ENCODE data around the gene EXD3.
"Not testable (repeated sequence)": the region's sequence is repeated elsewhere in the genome, so short reads cannot be mapped to it uniquely, and the experiment has no call there.

The EXD3 gene

DNA sequence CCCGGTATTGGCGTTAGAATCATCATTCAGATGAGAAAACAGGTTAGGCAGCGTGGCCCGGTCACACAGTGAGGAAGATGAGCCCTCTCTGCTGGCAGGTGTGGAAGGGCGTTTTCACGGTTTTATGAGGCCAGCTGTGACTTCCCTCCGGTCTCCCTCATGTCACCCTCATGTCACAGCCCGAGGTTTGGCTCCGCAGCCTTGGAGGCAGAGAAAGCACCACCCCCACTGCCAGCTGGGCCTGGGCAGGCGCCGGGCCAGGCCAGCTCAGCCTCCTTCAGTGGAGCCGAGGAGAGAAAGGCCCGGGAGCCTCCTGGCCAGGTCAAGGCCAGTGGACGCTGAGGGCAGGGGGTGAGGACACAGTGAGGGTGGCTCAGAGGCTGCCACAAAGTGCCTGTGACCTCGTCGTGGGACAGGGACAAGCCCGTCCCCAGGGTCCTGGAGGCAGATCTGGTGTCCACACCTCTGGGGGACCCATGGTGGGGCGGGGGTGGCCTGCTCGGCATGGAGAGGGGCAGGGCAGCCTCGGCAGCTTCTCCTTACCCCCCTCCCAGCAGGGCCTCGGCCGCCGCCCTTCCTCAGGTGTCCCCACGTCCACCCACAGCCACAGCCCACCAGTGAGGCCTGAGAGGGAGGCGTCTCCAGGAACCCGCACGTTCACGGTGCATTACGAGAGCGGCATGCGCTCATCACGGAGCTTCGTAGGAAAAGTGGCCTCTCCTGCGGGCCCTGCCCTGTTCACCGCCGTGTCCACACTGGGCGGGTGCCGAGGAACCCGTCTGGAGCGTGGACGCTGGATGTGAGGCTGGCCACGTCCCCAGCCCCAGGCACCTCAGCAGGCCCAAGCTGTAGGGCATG, 32.2 kb downstream of the EXD3 start:
- peak in 1 of 2 donors; percentile 27 for DNase-seq

DNA sequence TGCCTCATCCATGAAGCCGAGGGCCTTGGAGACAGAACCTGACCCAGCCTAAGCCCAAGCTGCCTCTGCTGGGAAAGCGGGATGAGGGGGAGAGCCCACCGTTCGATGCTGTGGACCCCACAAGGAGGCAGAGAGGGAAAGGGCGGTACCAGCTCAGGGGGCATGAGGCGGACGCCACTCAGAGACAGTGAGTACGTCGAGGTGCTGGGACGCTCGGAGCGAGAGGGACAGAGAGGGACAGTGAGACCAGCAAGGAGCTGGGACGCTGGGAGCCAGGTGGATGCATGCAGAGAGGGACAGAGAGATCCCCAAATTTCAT, 33.6 kb downstream of the EXD3 start:
- DNase-seq: no peak

DNA sequence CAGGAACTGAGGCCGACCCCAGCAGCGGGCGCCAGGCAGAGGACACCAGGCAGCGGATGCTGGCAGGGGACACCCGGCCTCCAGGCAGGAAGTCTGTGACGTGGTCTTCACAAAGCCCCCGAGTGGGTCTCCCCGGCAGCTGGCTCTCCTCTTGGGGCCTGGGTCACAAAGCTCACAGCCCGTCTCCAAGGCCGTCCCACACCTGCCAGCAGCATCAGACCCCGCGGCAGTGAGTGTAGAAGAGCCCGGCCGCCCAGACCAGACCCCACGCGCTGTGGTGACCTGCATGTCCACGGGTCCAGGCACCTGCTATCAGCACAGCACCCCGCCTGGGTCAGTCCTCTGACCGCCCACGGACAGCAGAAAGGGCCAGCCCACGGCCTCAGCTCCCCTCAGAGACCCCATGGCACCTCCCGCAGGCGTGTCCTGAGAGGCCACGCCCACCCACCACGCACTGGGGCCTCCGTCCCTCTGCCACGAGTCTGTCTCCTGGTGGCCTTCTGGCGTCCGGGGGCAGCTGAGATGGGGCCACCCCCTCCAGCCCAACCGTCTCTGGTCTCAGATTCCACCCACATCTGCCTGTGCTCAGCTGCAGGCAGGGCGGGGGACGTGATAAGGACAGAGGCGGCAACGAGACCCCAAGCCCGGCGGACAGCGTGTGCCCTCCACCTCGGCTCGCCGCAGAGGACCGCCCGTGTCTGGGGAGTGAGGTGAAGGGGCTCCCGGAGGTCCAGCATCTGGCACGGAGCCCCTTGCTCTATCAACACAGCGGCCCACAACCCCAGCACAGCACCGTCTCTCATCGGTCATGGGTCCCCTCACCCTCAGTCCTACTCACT, 34.2 kb downstream of the EXD3 start:
- DNase-seq: no peak

DNA sequence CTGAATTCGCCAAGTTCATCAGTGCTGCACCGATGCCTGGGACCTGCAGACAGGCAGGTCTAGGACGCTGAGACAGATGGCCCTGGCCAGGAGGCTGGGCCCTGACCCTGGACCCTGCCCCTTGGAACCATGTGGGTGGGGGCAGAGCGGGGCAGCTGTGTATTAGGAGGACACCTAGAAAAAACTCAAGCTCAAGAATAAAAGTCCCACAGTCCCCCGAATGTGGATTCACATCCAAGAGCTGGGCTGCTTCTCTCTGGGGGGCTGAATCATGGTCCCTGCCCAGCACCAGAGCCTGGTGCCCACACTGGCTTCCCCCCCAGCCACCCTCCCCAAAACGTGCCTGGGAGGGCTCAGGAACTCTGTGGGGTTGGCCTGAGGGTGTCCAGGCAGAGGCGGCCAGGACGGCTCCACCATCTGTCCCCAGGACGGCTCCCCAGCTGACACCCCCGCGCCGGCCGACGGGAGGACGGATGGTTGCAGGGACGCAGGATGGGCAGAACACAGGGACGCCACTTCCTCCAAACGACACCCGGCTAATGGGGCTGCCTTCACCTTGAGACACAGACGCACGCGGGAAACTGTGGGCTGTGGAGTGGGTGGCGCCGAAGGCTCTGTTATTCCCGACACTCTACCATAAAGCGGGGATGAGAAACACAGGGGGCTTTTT, 34.9 kb downstream of the EXD3 start:
- no peak for DNase-seq

- peak in 1 of 2 donors; percentile 43 for DNase-seq
Observed at GRCh38 chr9:137387114-137387890, 35.7 kb downstream of the EXD3 start.

DNA sequence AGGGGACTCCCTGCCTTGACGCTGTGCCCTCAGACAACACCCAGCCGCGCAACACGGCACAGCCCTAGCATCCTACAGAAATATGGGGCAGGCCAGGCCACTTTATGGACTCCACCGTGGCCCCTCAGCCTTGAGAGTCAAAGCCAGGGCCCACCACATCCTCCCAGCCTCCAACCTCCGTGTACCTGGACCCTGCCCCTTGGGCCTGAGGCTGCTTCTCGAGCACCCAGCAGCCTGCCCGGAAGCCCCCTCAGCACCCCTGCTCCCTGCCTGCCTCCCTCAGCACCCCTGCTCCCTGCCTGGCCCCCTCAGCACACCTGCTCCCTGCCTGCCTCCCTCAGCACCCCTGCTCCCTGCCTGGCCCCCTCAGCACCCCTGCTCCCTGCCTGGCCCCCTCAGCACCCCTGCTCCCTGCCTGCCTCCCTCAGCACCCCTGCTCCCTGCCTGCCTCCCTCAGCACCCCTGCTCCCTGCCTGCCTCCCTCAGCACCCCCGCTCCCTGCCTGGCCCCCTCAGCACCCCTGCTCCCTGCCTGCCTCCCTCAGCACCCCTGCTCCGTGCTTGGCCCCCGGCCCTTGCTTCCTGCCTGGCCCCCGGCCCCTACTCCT, 36.4 kb downstream of the EXD3 start:
- DNase-seq: not testable (repeated sequence)

- DNase-seq: no peak
Observed at GRCh38 chr9:137385061-137385655, 37.8 kb downstream of the EXD3 start.

- no peak for DNase-seq
Observed at GRCh38 chr9:137383784-137384756, 38.9 kb downstream of the EXD3 start.

DNA sequence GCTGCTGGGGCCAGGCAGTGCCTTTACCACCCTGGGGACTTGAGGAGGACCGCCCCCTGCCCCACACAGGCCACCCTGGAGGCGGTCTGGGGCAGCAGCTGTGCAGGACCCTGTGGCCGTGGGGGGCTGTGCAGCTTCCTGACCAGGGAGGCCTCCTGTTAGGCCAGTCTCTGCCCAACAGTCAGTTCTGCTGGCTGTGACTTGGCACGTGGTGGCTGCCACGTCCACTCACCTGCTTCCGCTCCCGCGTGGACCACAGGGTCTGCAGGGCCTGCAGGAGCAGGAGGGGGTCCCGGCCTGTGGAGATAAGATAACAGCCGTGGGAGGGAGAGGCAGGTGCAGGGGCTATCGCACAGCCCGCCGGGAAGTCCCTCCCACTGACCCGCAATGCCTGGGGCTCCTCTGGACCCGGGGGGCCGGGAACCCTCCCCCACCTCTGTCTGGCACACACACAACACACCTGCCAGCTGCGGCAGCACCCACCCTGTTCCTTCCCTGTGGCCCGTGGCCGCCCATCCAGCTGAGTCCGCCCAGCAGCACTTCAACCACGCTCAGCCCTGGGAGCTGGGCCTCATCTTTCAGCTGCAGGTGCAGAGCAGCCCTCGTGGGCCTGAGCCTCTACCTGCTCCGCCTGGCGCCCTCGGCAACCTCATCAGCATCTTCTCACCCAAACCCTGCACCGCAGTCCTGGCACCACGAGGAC, 39.7 kb downstream of the EXD3 start:
- DNase-seq: no peak

DNA sequence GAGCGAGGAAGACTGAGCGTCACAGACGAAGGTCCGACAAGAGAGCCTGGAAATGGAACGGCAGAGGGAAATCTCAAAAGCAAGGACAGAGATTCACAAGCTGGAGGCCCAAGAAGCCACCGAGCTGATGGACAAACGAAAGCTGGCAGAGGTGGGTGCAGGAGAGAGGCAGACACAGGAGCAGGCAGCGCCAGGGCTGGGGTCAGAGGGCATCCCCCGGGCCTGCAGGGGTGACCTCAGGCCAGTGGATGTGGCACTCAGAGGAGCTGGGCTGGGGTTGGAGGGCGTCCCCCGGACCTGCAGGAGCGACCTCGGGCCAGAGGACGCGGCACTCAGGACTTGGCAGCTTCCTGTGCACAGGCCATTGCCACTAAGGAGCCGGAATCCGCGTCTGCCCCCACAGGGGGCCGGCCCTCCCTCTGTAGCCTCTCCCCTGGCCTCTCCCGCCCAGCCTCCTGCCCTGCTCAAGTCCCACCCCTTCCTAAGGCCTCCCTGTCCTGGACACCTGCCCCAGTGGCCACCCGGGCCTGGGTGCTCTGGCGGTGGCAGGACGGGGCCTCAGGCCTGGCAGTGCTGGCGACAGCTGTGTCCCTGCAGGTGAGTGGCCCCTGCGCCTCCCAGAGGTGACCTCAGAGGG, 40.4 kb downstream of the EXD3 start:
- DNase-seq: no peak

DNA sequence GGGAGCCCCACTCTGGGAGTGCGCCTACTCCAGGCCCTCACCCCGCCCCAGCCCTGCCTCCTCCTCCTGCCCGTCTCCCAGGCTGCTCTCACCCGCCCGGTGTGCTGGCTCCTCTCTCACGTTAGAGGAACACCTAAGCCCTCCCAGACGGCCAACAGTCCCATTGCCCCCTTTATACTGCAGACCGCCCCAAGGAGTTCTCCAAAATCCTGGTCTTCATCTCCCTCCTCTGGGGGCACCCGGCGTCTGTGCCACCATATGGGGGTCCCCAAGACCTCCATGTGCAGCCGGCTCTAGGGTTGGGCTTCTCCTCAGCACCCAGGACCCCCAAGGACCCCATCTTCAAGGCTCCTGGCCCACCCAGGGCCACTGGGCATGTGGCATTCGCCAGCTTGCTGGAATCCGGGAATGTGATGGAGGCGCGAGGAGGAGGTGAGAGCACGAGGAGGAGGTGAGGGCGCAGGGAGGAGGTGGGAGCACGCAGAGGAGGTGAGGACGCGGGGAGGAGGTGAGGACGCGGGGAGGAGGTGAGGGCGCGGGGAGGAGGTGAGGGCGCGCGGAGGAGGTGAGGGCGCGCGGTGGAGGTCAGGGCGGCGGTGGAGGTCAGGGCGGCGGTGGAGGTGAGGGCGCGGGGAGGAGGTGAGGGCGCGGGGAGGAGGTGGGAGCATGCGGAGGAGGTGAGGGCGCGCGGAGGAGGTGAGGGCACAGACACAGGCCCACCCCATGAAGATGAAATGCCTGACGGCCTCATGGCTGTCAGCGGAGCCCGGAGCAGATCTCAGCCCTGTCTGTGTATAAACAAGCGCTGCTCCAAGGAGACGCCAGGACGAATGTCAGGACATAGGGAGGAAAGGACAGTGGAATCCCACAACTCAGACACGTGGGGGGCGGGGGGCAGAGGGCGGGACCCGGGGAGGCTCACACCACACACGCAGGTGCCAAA, 41.2 kb downstream of the EXD3 start:
- no peak for DNase-seq

DNA sequence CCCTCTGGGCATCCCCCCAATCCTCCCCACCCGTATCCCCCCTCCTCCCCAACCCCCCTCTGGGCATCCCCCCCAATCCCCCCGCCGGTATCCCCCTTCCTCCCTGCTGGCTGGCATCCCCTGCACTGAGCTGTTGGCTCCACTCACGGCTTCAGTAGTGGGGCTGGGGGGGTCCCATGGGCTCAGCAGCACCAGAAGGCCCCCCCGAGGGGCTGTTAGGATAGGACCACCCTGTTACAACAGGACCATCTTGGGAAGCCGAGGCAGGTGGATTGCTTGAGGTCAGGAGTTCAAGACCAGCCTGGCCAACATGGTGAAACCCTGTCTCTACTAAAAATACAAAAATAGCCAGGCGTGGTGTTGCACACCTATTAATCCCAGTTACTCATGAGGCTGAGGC, 42.4 kb downstream of the EXD3 start:
- DNase-seq: no peak

DNA sequence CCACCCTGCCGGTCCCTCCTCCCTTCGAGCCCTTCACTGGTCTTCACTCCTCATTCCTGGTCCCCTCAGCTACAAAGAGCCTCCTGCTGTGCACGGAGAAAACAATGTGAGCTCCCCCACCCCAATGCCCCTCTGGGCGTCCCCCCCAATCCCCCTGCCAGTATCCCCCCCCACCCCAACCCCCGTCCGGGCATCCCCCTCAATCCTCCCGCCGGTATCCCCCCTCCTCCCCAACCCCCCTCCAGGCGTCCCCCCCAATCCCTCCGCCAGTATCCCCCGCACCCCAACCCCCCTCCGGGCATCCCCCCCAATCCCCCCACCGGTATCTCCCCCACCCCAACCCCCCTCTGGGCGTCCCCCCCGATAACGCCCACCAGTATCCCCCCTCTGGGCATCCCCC, 42.8 kb downstream of the EXD3 start:
- DNase-seq: no peak

DNA sequence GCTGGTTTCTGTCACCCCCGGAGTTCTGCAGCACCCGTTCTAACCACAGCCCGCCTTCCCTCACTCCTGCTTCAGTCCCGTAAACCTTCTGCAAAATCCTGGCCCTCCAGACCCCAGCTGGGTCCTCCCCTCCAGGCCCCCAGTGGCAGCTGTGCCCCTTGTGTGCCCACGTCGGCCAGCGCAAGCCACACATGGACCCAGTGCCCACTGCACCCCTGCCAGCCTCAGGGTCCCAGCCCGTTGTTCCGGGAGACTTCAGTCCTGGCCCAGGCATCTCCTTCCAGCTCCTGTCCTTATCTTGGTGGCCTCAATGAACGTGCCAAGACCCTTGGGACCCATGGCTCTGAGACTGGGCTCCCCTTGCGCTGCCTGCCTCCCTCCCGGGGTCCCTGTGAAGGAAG, 43.2 kb downstream of the EXD3 start:
- DNase-seq: no peak

DNA sequence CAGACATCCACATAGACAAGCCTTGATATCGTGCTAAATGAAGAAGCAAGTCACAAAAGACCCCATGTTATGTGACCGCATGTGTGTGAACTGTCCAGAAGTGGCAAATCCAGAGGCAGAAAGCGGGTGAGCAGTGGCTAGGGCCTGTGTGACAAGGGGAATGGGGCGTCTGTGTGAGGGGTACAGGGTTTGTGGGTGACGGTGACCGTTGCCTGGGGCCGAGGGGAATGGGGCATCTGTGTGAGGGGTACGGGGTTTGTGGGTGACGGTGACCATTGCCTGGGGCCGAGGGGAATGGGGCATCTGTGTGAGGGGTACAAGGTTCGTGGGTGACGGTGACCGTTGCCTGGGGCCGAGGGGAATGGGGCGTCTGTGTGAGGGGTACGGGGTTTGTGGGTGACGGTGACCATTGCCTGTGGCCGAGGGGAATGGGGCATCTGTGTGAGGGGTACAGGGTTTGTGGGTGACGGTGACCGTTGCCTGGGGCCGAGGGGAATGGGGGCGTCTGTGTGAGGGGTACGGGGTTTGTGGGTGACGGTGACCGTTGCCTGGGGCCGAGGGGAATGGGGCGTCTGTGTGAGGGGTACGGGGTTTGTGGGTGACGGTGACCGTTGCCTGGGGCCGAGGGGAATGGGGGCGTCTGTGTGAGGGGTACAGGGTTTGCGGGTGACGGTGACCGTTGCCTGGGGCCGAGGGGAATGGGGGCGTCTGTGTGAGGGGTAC, 44.1 kb downstream of the EXD3 start:
- not testable (repeated sequence) for DNase-seq

- no peak for DNase-seq
Observed at GRCh38 chr9:137376386-137376785, 46.6 kb downstream of the EXD3 start.

DNA sequence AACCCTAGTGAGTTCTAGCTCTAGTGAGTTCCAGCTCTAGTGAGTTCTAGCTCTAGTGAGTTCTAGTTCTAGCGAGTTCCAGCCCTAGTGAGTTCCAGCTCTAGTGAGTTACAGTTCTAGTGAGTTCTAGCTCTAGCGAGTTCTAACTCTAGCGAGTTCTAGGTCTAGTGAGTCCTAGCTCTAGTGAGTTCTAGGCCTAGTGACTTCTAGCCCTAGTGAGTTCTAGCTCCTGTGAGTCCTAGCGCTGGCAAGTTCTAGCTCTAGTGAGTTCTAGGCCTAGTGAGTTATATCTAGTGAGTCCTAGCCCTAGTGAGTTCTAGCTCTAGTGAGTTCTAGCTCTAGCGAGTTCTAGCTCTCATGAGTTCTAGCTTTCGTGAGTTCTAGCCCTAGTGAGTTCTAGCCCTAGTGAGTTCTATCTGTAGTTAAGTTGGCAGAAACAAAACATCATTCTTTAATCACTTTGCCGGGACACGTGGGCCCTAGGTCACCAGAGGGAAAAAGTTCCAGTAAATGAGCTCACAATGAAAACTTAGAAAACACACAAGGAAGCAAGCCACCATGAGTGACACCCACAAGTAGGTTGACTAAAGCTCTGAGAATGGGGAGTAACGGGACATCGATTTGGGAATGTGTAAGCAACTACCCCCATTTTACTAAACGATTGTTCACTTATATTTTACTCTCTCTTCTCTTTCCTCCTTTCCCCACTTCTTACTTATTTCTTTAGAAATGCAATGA, 47.5 kb downstream of the EXD3 start:
- DNase-seq: no peak

Measured in bone marrow (tissue), 2 donors.